Mesodermal cell (in vitro differentiated cells): Measurements from ENCODE around the gene FAM174C.

Source experiments
- H3K27ac ChIP-seq: 2 replicates; pipeline ENCODE4 v1.7.0; 2013; ENCODE audit warnings: mild to moderate bottlenecking, low read depth, low read length, moderate library complexity; ENCODE audit not compliant: severe bottlenecking
- H3K36me3 ChIP-seq: 2 replicates; pipeline ENCODE4 v1.7.1; 2013; ENCODE audit warnings: mild to moderate bottlenecking, low read length, moderate library complexity; ENCODE audit not compliant: control insufficient read depth, insufficient read depth
- H3K4me1 ChIP-seq: one replicate; pipeline ENCODE4 v1.7.1; 2013; ENCODE audit warnings: mild to moderate bottlenecking, low read length; ENCODE audit not compliant: insufficient read depth, control insufficient read depth, poor library complexity, severe bottlenecking
- H3K4me3 ChIP-seq: 2 replicates; pipeline ENCODE4 v1.7.0; 2013; ENCODE audit warnings: low read length, control low read depth, mild to moderate bottlenecking; ENCODE audit not compliant: insufficient read depth, poor library complexity, severe bottlenecking; ENCODE audit errors: extremely low read depth
- H3K9me3 ChIP-seq: 2 replicates; pipeline ENCODE4 v1.7.1; 2013; ENCODE audit warnings: mild to moderate bottlenecking, low read length, moderate library complexity; ENCODE audit not compliant: control insufficient read depth
- WGBS, 2 experiments: methylation state at CpG; one replicate each; pipeline ENCODE4 v1.1.5; 2013; ENCODE audit warnings: missing lambda C conversion rate in 2 of 2; ENCODE audit not compliant: insufficient coverage in 2 of 2; 5-methylcytosine and 5-hydroxymethylcytosine counted together

FAM174C gene

GRCh38 chr19:1231729-1232637 lies 43.3 kb upstream of the FAM174C start:
- 93 to 95% methylated on average over 12 to 14 of the region's 15 CpGs for WGBS, 2 experiments
- Histone ChIP-seq H3K4me3 (no peak overlapping the region), H3K9me3 (no peaks in the 10 kb centered on the region), H3K27ac (no peak overlapping the region), H3K4me1 (peaks cover 10% of the 10 kb centered on the region), H3K36me3 (peaks cover 48% of the 10 kb centered on the region)

- 81 to 90% methylated on average over 11 to 15 of the region's 15 CpGs for WGBS, 2 experiments
- Histone ChIP-seq H3K4me1 (peaks cover 10% of the 10 kb centered on the region), H3K4me3 (no peak overlapping the region), H3K27ac (no peak overlapping the region), H3K9me3 (no peaks in the 10 kb centered on the region), H3K36me3 (peaks cover 42% of the 10 kb centered on the region)
These were observed 42.7 kb upstream of the FAM174C start for GRCh38 chr19:1232652-1233072.

- H3K36me3 ChIP-seq = peaks cover 37% of the 10 kb centered on the region
- peaks cover 11% of the 10 kb centered on the region for H3K4me1 ChIP-seq
- H3K4me3 ChIP-seq = no peak overlapping the region
- 95 to 98% methylated on average over 20 to 24 of the region's 24 CpGs for WGBS, 2 experiments
- no peak overlapping the region for H3K27ac ChIP-seq
- H3K9me3 ChIP-seq = no peaks in the 10 kb centered on the region
These were observed 42.1 kb upstream of the FAM174C start for GRCh38 chr19:1233115-1233667.

GRCh38 chr19:1234051-1234954 lies 41.0 kb upstream of the FAM174C start:
- Histone ChIP-seq H3K36me3 (peaks cover 35% of the 10 kb centered on the region), H3K27ac (no peak overlapping the region), H3K4me3 (no peak overlapping the region), H3K9me3 (no peaks in the 10 kb centered on the region), H3K4me1 (peaks cover 13% of the 10 kb centered on the region)
- 98% methylated on average over 41 to 44 of the region's 45 CpGs for WGBS, 2 experiments

GRCh38 chr19:1234955-1235380 lies 40.4 kb upstream of the FAM174C start:
- H3K36me3 ChIP-seq = peaks cover 35% of the 10 kb centered on the region

GRCh38 chr19:1235625-1236538 lies 39.4 kb upstream of the FAM174C start:
- WGBS, 2 experiments = 81 to 91% methylated on average over 22 to 27 of the region's 39 CpGs
- Histone ChIP-seq H3K36me3 (peaks cover 31% of the 10 kb centered on the region), H3K4me3 (peak overlapping the region; percentile 72), H3K4me1 (peaks cover 17% of the 10 kb centered on the region), H3K9me3 (no peaks in the 10 kb centered on the region), H3K27ac (no peak overlapping the region)

More at GRCh38 chr19:1234955-1235380, 40.4 kb upstream of the FAM174C start:
- H3K27ac ChIP-seq = no peak overlapping the region
- no peaks in the 10 kb centered on the region for H3K9me3 ChIP-seq
- H3K4me1 ChIP-seq = peaks cover 17% of the 10 kb centered on the region
- no peak overlapping the region for H3K4me3 ChIP-seq
- 93 to 95% methylated on average over 34 to 43 of the region's 43 CpGs for WGBS, 2 experiments

GRCh38 chr19:1236576-1236975 lies 38.8 kb upstream of the FAM174C start:
- Histone ChIP-seq H3K36me3 (peaks cover 29% of the 10 kb centered on the region), H3K27ac (no peak overlapping the region), H3K4me1 (peaks cover 17% of the 10 kb centered on the region), H3K4me3 (peak overlapping the region; percentile 72), H3K9me3 (no peaks in the 10 kb centered on the region)
- 4 to 15% methylated on average over 13 to 26 of the region's 42 CpGs for WGBS, 2 experiments

GRCh38 chr19:1237027-1237659 lies 38.2 kb upstream of the FAM174C start:
- Histone ChIP-seq H3K4me1 (peaks cover 14% of the 10 kb centered on the region), H3K9me3 (no peaks in the 10 kb centered on the region), H3K36me3 (peaks cover 24% of the 10 kb centered on the region), H3K27ac (no peak overlapping the region), H3K4me3 (peak overlapping the region; percentile 72)
- WGBS, 2 experiments = 0 to 1% methylated on average over 52 to 56 of the region's 60 CpGs

GRCh38 chr19:1237754-1238368 lies 37.5 kb upstream of the FAM174C start, which contains the start of gene CBARP:
CBARP (minus strand) TSS chr19:1238005; CDS start chr19:1236100, 1,905 bp downstream.
- no peak within 1 kb of the TSS for H3K27ac ChIP-seq

More at GRCh38 chr19:1237754-1238368, 37.5 kb upstream of the FAM174C start, which contains the start of gene CBARP:
- Histone ChIP-seq H3K36me3 (peaks cover 22% of the 10 kb centered on the region), H3K4me3 (peak within 1 kb of the TSS; percentile 72), H3K4me1 (peaks cover 12% of the 10 kb centered on the region), H3K9me3 (no peaks in the 10 kb centered on the region)
- WGBS, 2 experiments = 1% methylated on average over 62 to 77 of the region's 87 CpGs
